GM21447 (cell line): ENCODE measurements around the gene LRMDA.

Experiments
- ATAC-seq: cut with Tn5 transposase; IDR thresholded peaks from one replicate; pipeline ENCODE4 v1.9.1; 2021; ENCODE audit not compliant: unreplicated experiment

Gene LRMDA

DNA sequence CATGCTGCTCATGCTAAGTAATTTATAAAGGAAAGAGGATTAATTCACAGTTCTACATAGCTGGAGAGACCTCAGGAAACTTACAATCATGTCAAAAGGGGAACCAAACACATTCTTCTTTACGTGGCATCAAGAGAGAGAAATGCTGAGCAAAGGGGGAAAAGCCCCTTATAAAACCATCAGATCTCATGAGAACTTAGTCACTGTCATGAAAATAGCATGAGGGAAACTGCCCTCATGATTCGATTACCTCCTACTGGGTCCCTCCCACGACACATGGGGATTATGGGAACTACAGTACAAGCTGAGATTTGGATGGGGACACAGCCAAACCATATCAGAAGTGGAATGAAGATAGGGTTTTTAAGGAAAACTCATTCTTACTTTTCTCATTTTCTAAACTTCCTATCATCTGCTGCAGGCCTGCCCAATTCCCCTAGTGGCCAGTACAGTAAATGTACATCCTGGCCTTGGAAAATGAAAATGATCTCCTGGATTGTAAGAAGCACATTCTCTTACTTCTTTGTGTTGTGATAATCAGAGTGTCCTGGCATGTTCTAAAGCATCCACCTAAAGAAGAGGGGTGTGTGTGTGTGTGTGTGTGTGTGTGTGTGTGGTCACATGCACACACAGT is 421.5 kb downstream of the LRMDA start:
- no peak for ATAC-seq

DNA sequence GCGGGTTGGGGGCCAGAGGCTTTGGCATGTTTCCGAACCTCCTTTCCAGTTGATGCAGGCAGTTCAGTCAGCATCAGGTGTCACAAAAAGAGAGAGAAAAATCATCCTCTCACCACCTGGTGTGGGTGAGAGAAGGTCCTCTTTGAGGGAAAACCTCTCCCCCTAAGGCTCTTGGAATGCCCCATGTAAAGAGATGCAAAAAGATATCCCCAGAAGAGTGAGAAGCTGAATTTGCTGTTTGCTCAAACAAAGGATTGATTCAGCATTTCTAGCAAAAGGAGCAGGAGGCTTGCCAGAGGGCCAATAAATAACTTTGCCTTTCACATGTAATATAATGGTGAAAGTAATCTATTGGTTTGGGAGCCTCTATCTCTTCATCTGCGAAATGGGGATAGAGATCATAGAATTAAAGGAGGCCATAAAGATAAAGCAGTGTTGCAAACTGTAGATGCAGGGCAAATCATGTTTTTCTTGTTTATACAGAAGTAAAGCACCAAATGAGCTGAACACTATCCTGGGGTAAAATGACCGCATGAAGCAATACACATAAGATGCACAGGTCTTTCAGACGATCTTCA is 425.9 kb downstream of the LRMDA start:
- ATAC-seq = no peak

DNA sequence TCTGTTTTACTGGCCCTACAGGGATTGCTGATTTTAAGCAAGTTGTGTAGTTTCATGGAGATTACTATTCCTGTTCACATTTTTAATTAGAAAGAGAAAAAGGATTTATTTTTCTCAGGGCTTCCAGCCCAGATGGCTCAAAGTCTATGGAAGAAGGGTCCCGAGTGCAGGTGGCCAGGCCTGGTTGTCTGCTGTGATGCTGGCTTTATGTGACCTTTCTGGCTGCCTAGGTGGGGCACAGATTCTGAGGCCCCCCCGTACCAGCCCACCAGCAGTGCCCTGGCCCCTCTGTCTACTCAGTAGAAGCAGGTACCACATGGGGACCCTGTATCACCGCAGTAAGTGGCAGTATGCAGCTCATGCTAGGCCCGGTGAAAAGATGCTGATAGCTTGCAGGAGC is 426.5 kb downstream of the LRMDA start:
- no peak for ATAC-seq

DNA sequence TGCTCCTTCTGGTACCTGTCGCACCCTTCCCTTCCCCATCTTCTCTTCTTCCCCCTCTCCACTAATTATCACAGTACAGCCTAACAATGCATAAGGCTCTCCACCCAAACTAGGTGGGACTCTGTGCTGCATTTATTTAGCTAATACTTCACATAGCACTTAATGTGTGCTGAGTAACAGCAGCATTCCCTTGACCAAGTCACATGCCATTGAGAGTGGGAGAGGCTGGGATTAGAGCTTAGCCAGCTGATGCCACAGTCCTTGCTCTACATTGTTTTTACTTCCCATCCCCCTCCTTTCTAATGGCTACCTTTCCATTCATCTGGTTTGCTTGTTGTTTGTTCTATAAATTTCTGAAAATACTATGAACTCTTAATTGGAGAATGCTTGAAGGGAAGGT is 426.9 kb downstream of the LRMDA start:
- no peak for ATAC-seq

DNA sequence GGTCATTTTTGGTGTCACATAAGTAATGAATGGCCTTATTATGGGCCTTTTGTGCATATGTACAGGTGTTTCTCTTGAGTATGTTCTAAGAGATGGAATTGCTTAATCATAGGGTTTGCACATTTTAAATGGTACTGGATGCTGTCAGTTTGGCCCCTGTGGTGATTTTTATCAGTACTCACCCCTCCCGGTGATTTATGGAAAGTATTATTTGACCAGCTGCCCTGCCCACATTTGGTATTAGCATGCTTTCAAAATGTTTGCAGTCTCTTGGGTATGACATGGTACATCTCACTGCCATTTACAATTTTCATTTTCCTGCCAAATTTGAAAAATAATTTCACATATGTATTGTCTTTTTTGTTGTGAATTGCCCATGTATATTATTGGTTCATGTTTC is 427.7 kb downstream of the LRMDA start:
- ATAC-seq = no peak

DNA sequence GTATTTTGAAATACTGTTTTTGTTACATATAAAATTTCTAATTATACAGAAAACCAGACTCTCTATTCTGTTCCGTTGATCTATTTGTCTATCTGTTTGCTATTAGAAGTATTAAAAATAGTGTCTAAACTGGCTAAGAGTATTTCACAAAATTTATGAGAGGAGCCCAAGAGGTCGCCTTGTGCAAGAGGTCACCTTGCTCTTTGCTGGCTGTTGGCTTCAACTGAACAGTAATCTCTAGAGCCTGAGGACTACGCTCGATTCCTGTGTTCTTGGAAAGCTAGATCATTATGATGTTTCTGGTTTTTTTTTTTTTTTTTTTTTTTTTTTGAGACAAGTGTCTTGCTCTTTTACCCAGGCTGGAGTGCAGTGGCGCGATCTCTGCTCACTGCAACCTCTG is 428.6 kb downstream of the LRMDA start:
- no peak for ATAC-seq

DNA sequence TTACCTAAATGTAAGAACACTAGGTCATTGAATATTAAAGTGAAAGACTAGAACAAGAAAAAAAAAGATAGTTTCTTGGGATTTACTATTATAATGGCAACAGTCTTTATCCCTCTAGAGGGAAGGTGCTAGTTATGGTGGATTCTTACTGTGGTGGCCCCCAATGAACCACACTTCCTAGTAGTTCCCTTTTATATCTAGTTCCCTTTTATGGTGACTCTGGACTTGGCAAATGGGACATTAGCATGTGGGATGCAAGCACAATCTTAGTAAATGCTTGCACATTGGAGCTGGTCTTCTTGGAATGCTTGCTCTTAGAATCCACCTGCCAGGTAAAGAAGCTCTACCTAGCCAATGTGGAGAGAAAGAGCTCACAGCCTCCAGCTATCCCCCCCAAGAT is 430.2 kb downstream of the LRMDA start:
- no peak for ATAC-seq

DNA sequence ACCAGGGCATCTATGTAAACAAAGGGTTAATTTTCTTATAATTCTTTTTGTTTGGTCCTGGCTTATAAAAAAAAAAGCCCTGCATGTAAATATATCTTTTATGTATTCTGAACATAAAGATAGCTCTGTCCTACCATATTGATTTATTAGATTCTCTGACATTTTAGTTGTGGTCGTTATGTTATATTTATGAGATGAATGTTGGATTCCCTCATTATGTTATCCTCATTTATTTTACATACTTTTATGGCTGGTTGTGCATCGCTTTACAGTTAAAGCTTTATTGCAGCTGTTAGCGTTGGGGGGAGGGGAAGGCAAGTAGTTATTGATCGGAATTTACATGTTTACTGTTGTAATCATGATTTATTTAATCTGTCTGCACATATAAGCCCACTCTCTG is 431.5 kb downstream of the LRMDA start:
- no peak for ATAC-seq

DNA sequence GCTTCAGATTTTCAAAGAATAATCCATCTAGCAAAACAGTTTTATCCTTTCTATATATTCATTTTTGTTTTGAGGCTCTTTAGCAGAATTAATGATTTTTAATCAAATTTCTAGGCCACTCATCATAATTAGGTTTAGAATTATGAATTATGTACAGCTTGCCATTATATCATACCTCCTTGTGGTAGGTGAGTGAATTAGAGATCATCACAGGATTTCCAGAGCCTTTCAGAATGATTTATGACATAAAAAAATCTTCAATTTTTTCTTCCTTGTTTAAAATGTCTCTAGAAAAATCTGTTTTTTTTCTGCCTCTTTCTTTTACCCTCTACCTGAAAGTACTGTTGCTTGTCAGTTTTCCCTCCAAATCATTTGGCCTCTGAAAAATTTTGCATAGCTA is 433.3 kb downstream of the LRMDA start:
- ATAC-seq = no peak

DNA sequence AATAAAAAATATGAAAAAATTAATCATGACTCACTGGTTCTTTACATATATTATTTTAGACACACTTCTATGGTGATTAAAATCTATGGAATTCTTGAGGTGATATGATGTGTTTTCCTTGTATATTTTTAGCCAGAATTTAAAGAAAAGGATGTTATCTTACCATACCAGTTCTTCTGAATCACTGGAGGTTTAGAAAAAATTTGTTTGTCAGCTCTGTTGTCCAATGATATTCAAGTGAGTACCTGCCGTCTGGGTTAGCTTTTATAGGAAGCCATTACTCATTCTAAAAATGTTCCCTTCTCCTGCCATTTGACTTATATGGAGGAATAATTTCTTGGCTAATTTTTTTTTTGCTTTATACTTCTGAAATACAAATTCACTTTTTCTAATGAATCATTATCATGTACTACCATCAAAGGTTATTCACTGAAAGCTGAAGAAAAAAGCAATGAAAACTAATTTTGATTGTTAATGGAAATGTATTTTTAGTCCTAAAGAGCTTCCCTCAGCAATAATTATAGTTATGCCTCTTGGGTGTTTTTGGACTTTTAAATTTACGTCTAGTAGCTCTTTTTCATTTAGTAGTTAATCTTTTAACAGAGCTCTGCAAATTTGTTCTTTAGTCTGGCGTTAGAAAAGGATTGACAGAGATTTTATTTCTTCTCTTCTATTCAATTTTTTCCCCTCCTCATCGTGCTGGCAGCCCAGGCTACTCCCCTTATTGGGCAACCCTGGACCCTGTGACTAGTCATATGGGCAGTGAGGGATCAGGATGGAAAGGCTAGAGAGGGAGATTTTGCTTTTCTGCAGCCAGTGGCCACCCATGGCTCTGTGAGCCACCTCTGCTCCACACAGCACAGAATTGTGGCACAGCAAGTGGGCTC is 434.2 kb downstream of the LRMDA start:
- ATAC-seq = no peak

DNA sequence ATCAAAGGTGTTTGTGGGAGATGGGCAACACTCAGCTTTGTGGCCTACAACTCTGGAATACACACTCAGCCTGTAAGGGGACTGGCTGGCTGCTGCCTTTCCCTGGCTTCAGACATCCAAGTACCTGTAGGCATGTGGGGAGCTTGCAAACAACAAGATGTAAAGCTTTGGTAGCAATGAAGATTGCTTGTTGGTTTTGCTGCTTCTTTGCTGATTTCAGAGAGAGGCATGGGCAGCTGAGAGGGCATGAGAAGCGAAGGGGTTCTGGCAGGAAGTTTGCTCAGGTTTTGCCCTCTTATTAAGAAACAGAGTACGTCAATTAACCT is 434.8 kb downstream of the LRMDA start:
- ATAC-seq = no peak

DNA sequence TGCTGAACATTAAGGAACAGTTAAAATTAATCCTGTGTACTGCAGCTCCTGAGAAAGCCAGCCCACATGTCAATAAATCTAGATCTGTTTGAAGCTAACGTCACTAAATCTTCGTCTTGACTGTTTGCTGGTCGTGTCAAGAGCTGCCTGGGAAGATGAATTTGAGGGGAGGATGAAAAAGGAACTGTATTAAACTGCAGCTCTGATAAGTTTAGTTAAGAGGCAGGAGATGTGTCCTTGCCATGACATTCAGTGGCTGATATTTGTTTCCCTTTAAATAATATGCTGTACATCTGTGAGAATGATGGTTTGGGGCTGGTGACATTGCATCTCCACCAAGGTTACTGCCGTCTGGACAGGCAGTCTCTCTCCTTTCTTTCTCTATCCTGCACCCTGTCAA is 435.3 kb downstream of the LRMDA start:
- no peak for ATAC-seq

DNA sequence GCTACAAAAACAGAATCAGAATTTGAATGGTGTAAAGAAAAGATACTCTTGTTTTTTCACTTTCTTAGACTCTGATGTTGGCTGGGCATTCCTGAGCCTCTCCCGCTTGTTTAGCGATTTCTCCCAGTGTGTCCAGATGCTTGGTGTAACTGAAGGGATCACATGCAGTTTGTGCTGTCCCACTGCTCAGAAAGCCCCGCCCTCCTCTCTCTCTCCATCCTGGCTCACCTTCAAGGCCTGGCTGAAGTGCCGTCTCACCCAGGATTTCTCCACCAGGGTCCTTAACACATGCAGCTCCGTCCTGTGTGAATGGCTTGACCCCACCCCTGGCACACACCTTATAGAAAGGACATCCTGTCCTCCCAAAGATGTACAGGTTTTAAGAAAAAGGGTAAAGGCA is 437.1 kb downstream of the LRMDA start:
- no peak for ATAC-seq

DNA sequence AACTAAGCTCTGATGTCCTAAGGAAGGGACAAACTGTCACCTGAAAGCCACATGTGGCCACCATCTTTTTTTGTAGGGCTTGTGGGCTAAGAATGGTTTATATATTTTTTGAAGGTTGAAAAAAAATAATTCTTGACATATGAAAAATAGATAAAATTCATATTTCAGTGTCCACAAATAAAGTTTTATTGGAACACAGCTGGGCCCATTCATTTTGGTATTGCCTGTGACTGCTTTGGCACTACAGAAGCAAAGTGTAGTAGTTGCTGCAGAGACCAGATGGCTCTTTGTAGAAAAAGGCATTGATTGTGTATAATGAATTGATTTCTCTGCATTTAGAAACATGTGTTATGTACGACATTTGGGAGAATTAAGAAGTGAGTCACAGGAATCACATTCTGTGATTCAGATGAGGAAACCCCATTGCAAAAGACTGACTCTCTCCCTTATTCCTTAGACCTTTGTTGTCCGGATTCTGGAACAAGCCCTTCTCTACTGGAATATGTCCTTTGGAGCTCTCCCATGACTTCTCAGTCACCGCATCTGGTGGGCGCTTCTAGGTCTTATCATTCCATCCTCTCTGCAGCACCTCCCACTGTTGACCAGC is 438.7 kb downstream of the LRMDA start:
- ATAC-seq = no peak

DNA sequence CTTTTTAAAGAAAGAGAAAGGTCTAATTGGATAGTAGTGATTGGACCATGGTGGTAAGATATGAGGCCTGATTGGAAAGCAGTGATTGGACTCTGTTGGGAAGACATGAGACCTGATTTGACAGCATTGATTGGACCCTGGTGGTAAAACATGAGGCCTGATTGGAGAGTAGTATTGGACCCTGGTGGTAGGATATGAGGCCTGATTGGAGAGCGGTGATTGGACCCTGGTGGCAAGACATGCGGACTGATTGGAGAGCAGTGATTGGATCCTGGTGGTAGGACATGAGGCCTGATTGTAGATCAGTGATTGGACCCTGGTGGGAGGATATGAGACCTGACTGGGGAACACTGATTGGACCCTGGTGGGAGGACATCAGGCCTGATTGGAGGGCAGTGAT is 444.3 kb downstream of the LRMDA start:
- ATAC-seq = no peak

DNA sequence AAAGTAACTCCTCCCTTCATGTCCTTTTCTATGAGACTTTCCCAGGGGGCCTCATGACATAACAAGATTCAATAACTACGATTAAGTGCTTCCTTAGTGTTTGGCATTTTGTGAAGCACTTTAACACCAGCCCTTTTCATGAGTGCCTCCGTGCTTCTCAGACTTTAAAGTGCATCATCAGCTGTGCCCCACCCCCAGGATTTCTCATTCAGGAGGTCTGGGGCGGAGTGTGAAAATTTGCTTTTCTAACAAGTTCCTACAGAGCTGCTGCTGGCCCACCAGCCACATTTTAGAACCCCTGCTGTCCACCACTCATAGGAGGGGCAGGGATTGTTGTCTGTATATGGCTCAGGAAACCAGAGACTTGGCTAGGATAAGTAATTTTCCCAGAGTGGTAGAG is 445.3 kb downstream of the LRMDA start:
- ATAC-seq = no peak

DNA sequence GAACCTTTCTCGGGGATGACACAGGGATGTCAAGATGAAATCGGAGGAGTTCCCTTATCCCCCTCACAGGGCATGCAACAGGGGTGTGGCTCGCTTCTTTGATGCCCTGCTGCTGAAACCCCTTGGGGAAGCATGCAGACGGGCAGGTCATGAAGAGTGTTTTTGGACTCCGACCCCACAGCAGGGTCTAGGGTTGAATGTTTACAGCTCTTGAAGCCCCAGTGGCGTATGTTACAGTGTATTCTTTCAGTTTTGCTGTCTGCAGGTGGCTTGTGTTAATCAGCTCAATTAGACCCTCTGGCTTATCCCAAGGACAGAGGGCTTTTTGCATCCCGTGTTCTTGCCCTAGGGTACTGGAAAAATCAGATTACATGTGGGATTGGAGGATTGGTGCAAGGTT is 446.5 kb downstream of the LRMDA start:
- no peak for ATAC-seq

DNA sequence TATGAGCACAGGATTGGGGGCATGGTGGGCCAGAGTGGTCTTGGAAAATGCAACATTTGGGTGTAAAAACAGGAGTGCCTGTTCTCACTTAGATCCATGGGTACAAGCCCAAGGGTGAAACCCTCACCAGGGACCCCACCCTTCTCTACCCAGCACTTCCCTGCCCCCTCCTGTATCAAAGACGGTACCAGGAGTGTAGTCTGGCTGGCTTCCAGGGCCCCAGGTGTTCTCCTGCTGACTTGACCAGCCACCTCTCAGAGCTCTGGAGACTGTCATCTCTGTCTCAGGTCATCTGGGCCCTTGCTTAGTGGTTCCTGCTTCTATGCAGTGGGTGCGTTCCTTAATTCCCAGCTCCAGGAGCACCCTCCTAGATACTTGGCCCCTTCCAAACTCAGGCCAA is 447.2 kb downstream of the LRMDA start:
- no peak for ATAC-seq

DNA sequence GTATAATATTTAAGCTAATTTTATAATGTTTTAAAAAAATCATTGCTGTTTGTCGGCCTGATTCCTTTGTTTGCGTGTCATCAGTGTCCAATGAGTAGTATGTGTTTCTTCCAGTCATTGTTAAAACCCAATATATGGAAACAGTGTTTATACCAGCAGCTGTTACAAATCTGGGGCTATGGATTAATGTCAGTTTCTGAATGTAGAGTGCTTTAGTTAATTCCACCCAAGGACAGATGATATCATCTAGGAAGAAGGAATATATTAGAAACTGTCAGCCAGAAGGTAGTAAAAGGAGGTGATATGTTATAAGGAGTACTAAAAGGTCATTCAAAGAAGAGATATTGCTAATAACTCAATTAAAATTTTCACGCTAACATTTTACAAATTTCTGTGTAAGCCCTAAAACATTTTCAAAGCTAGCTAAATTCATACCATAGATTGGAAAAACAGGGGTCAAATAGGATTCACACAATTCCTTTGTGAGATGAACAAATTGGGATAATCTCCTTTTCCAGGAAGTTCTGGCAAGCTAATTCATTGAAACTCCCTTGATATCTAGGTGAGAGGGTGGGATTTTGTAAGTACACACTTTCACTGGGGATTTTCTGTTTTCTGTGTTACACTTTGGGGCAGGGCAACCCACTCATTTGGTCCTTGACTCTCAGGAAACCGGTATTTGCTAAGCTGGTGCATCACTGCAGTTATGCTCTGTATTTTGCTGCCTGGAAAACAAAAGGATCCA is 448.8 kb downstream of the LRMDA start:
- no peak for ATAC-seq

DNA sequence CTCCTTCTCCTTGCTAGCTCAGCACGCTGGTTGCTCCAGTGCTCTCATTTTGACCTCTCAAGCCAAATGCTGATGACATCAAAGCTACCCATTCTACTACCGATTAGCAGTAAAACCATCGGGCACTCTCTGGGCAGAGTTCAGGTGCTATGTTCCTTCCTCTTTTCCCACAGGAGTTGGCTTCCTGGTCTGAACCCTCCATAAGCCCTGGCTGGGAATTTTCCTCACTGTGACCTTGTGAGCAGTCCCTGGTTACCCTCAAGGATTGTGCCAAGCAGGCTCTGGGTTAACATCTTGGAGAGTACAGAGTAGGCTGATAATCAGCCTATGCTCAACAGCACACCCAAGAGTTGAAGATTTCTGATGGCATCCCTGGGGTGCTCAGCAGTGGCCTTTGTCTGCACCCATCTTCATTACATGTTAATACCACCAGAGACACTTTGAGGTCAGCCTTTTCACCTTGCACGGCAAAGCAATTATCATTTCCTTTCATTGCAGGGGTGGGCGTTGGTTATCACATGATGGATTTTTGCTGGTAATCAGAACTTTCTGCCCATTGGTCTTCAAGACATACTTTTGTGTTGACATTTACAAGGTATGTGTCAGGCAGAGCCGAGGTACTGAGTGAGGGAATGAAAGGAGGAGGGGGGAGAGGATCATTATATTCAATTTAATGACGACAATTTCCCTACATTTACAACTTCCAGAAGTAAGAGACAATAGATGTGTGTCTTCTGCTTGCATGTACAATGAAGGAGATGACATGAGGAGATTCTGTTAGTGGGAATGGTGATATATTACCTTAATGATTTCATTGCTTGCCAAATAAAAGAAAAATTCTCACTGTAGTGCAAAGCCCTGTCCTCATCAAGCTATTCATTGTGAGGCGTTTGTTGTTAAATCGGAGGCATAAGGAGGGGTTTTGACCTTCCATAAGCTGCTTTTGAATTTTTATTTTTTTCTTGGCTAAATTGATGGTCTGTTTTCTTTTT is 452.0 kb downstream of the LRMDA start:
- no peak for ATAC-seq
